Uterus (tissue), 2 donors: Measurements from ENCODE around the gene PCID2.

Experiments
- POLR2A ChIP-seq, 2 donors: fragments of 450-650 bp; IDR thresholded peaks; one replicate each; pipeline ENCODE4 v1.6.1; 2016; ENCODE audit warnings: antibody characterized with exemption in 2 of 2, mild to moderate bottlenecking in 1 of 2, moderate library complexity in 1 of 2
- TF ChIP-seq, protein P1 (sequence below), 4 experiments: fragments of 200-600 bp in 2 of 4; fragments of 450-650 bp in 2 of 4; sonication (generic) in 2 of 4; IDR thresholded peaks; one replicate each; pipeline ENCODE4 v1.5.1; 2016 to 2019; ENCODE audit warnings: antibody characterized with exemption in 4 of 4, mild to moderate bottlenecking in 2 of 4, moderate library complexity in 1 of 4

- TF ChIP-seq, protein P1, sequence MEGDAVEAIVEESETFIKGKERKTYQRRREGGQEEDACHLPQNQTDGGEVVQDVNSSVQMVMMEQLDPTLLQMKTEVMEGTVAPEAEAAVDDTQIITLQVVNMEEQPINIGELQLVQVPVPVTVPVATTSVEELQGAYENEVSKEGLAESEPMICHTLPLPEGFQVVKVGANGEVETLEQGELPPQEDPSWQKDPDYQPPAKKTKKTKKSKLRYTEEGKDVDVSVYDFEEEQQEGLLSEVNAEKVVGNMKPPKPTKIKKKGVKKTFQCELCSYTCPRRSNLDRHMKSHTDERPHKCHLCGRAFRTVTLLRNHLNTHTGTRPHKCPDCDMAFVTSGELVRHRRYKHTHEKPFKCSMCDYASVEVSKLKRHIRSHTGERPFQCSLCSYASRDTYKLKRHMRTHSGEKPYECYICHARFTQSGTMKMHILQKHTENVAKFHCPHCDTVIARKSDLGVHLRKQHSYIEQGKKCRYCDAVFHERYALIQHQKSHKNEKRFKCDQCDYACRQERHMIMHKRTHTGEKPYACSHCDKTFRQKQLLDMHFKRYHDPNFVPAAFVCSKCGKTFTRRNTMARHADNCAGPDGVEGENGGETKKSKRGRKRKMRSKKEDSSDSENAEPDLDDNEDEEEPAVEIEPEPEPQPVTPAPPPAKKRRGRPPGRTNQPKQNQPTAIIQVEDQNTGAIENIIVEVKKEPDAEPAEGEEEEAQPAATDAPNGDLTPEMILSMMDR (IDR thresholded peaks at IDR 0.05): no peak
- no peak for TF ChIP-seq POLR2A (IDR thresholded peaks at IDR 0.05)
These were observed 68.9 kb downstream of the PCID2 start for GRCh38 chr13:113139577-113139976.
